GM12891 (cell line): Measurements from ENCODE around the gene PIP4K2A.

Experiments used
- DNase-seq: peaks from one replicate; pipeline ENCODE4 v3.0.0; 2011; ENCODE audit warnings: low spot score; ENCODE audit not compliant: insufficient read length
- FAIRE-seq: peaks from 2 replicates; lab custom pipeline; 2011; peaks lifted over from hg19 to GRCh38; lab: Jason Lieb, UNC
- PAX5 ChIP-seq: IDR thresholded peaks from 2 replicates; pipeline ENCODE4 v1.6.1; 2011; ENCODE audit warnings: low read length, moderate library complexity, mild to moderate bottlenecking; ENCODE audit not compliant: insufficient read depth, severe bottlenecking
- POLR2A ChIP-seq: IDR thresholded peaks from 2 replicates; pipeline ENCODE4 v1.6.1; 2011; ENCODE audit warnings: low read depth, low read length, control low read depth
- POLR2AphosphoS5 ChIP-seq: IDR thresholded peaks from 2 replicates; pipeline ENCODE4 v1.6.1; 2011; ENCODE audit warnings: low read depth, low read length, control low read depth
- POU2F2 ChIP-seq: IDR thresholded peaks from 2 replicates; pipeline ENCODE4 v1.6.1; 2011; ENCODE audit warnings: low read depth, mild to moderate bottlenecking, control low read depth, low read length, moderate library complexity
- SPI1 ChIP-seq: IDR thresholded peaks from 2 replicates; pipeline ENCODE4 v1.6.1; 2011; ENCODE audit warnings: low read depth, low read length, control low read depth
- TAF1 ChIP-seq: IDR thresholded peaks from 2 replicates; pipeline ENCODE4 v1.6.1; 2011; ENCODE audit warnings: low read depth, low read length, control low read depth

Gene PIP4K2A

DNA sequence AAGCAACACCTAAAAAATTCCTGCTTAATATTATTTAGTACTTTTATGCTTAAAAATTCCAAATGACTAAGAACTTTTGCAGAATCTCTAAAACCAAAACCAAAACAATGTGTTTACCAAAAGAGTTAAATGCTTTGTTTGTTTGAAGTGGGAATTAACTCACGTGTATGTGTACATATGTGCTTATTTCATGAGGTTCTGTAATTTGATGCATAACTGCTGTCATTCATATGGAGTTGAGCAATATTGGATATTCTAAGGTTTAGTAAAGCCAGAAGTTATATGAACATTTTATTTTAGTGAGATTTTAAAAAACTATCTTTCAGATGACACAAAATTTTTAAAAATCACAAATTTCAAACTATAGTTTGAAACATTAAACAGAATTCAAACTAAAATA is 157.1 kb downstream of the PIP4K2A start:
- DNase-seq (no peak), FAIRE-seq (no peak)
- no peak for TF ChIP-seq TAF1
- no peak for TF ChIP-seq POLR2AphosphoS5
- TF ChIP-seq POU2F2 = no peak
- TF ChIP-seq POLR2A = no peak
- TF ChIP-seq SPI1 = no peak
- no peak for TF ChIP-seq PAX5

DNA sequence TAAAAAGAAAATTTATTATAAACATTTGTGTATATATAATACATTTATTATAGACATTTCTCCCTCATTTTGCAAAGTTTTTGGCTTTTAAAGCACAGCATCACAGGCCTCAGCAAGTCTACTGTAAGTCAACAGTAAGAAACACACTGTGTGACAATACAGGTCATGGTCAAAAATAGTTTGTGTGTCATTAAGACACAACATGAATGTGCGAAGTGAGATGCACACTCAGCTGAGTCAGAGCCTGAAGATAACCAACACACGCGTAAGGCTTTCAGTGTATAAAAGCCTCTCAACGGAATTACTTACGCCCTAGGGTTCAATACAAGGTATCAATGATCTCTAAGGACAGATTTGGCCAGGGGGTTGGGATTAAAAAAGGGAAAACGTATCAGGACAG is 157.6 kb downstream of the PIP4K2A start:
- DNase-seq (no peak), FAIRE-seq (no peak)

DNA sequence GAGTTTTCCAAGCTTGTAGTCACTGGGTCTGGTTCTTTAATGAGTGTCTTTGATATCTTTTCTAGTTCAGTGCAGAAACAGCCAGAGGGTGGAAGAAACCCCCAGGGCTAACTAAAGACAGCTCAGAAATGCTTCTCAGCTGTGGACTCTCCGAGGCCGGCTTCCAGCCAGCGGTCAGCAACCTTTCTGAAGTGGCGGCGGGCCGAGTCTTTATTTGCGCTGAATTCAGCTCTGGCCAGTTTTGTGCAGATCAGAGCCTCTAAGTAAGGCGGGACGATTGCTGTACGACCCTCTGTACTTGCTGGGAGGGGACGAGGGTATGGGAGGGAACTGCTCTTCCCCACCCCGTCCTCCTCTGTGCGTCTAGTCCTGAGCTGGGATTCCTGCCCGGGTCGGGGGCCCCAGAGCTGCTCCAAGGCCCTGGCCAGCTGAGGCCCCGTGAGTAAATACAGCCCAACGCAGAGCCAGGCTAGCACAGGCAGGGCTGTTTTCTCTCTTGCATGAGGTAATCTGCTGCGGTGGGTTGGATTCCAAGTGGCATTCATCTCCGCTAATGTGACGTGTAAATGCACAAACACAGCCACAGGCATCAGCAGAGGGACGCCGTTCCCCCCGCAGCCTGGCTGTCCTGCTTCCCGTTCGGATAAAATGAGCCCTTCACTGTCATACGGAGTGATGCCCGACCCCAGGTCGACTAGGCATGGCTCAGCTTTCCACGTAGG is 159.8 kb downstream of the PIP4K2A start:
- DNase-seq = no peak
- FAIRE-seq = no peak
- no peak for TF ChIP-seq TAF1
- no peak for TF ChIP-seq SPI1
- TF ChIP-seq POLR2AphosphoS5 = no peak
- TF ChIP-seq POLR2A = no peak
- no peak for TF ChIP-seq POU2F2
- TF ChIP-seq PAX5 = no peak

More for the DNA sequence above, 157.6 kb downstream of the PIP4K2A start:
- TF ChIP-seq POU2F2 = no peak

DNA sequence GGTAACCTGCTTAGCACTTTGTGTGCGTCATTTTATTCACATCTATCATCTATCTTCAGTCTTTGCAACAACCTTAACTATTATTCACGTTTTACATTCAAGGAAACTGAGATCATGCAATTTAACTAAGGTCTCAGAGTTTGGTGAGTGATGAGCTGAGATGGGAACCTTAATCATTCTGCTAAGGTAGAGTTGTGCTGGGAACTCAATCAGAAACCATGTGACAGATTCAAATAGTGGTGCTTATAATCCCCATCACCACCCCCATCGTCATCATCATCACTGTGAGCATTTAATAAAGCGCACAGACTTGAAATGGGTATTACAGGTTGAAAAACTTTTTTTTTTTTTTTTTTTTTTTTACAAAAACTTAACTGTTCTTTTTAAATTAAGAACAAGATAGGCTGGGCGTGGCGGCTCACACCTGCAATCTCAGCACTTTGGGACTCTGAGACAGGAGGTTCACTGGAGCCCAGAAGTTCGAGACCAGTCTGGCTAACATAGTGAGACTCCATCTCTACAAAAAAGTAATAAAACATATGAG is 160.9 kb downstream of the PIP4K2A start:
- FAIRE-seq = no peak
- no peak for TF ChIP-seq POLR2AphosphoS5
- no peak for TF ChIP-seq SPI1
- no peak for TF ChIP-seq POU2F2
- no peak for TF ChIP-seq PAX5
- no peak for TF ChIP-seq POLR2A
- no peak for TF ChIP-seq TAF1
- DNase-seq = no peak

DNA sequence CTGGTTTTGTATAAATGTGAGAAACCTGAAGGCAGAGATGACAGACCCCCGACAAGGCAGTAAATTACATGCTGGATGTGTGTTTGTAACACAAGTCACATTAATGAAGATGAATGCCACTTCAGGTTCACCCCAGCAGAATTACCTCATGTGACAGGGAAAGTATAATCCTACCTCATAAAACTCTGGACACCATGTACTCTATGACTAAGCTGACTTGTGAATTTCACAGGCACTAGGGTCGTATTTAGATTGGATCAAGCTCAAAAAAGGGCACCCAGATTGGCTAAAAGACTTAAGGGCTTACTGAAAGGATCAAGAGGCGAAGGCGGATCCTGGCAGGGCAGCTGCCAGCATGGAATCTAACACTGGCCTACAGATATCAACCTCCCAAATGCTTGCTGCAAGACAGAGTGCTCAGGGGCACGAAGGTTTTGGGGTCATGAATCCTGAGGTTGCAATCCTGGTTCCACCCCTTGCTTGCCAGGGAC is 161.4 kb downstream of the PIP4K2A start:
- no peak for FAIRE-seq
- no peak for DNase-seq
- TF ChIP-seq POLR2AphosphoS5 (no peak), POU2F2 (no peak), PAX5 (no peak), TAF1 (no peak), SPI1 (no peak), POLR2A (no peak)

DNA sequence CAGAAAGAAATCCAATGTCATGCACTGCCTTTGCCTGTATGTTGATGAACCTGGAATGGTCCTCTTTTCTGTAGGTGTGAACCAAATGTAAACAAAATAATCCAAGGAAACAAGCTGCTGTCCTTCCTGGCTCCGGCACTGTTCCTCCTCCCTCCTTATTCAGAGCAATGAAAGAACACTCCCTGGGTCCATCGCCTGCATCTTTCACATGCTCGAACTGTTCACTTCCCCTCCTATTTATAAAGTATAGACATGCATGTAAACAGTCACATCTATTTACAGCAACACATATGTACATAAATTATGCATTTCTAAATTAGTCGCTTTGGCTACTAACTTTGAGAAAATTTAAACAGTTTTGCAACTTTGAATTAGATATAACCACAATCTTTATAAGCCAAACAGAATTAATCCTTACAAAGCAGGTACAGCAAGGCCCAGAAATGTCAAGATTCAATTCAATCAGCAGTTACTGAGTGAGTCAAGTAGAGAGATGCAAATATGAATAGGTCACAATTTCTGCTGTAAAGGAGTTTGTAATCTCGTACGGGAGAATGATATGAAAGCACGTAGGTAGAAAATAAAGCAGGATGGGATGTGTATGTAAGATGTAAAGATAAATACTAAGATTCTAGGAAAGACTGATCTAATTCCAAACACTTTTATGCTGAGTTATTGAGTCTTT is 162.6 kb downstream of the PIP4K2A start:
- no peak for TF ChIP-seq POLR2A
- no peak for TF ChIP-seq POU2F2
- TF ChIP-seq SPI1 = no peak
- TF ChIP-seq TAF1 = no peak
- TF ChIP-seq PAX5 = no peak
- TF ChIP-seq POLR2AphosphoS5 = no peak
- no peak for DNase-seq
- no peak for FAIRE-seq

DNA sequence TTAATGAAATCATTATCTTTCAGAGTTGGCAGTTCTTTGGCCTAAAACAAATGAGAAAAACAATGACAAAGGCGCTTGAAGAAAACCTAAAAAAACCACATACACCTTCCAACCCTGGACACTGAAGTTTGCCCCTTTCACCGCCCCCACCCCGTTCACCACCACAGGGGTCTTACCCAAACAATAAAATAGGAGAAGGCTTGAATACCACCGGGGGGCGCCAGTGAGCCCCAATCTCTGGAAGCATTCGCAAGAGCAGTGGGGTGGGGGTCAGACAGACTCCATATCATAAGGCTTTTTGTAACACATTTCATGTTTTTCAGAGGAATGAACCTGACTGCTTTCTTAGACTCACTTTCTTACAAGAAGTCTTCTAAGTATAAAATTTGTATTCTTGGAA is 163.6 kb downstream of the PIP4K2A start:
- FAIRE-seq (no peak), DNase-seq (no peak)
- TF ChIP-seq PAX5 = no peak
- no peak for TF ChIP-seq POU2F2

DNA sequence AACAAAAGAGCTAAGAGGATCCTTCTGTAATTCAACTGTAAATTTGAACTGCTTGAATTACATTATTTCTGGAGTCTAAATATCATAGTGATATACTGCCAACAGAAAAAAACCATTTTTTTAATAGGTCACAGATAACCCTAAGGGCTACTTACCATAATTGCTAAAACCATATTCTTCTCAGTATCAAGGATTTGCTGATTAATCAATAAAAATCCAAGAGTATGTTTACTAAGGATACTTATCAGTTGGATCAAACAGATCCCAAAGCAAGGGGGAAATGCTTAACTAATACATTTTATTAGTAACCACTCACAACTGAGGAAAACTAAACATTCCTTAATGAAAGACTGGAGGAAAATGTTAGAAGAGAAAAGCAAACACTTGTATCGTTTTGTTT is 166.0 kb downstream of the PIP4K2A start:
- DNase-seq (no peak), FAIRE-seq (no peak)
- no peak for TF ChIP-seq SPI1
- no peak for TF ChIP-seq PAX5
- TF ChIP-seq POLR2A = no peak
- TF ChIP-seq POLR2AphosphoS5 = no peak
- TF ChIP-seq POU2F2 = no peak
- no peak for TF ChIP-seq TAF1

DNA sequence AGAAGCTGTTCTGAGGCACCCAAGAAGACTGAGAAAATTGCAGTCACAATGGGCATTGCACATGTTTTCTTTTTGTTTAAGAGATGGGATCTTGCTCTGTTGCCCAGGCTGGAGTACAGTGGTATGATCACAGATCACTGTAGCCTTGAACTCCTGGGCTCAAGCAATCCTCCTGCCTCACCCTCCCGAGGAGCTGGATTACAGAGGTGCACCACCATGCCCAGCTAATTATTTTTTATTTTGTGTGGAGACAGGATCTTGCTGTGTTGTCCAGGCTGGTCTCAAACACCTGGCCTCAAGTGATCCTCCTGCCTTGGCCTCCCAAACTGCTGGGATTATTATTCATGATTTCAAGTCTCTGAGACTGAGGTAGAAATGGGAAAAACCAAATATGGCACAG is 168.7 kb downstream of the PIP4K2A start:
- DNase-seq (no peak), FAIRE-seq (no peak)
- TF ChIP-seq TAF1 = no peak

DNA sequence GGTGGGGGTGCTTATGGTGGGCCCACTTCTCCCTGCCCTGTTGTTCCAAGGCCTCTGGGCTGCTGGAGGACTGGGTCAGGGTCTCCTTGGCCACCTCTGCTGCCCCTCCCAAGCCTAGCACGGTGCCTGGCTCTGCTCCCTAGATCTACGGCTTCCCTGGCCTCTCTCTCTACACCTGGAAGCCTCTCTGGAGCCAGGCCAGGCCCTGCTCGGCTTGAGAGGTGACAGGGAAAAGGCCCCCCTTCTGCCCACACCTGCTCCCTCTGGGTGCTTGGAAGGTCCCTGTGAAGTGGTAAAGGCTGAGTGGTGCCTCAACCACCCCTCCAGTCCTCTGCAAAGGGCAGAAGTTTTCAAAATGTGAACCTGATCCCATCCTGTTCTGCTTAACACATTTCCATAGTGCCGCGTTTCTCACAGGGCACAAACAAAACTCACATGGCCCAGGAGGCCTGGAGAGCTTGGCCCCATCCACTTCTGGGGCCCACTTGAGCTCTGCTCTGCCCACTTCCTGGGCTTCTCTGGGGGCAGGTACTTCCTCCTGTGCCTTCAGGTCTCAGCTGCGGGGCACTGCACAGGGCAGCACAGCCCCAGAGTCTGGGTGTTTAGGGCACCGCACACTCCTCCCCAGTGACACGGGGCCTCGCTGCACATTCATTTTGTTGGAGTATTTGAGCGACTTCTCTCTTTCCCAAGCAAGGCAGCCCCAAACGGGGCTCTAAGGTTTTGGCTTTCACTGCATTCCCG is 169.9 kb downstream of the PIP4K2A start:
- TF ChIP-seq PAX5 = no peak
- no peak for TF ChIP-seq TAF1
- no peak for TF ChIP-seq POLR2A
- TF ChIP-seq POLR2AphosphoS5 = no peak
- no peak for TF ChIP-seq POU2F2
- TF ChIP-seq SPI1 = no peak
- FAIRE-seq = no peak
- no peak for DNase-seq

DNA sequence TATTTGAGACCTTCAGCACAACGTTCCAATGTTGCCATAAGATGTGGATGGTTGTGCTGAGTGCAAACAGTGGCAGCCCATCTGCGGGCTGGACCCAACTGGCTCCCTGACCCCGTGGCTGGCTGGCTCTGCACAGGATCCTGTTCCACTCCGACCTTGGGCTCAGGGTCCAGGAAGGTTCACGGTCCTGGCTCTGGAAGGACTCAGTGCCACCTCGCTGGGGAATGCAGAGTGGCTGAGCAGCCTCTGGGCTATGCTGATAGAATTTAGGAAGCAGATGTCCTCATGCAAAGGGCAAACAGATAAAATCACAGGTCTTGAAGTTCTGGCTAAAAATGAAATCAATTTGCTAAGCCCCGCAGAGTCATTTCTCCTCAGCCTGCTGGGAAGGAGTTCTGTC is 171.6 kb downstream of the PIP4K2A start:
- no peak for FAIRE-seq
- no peak for DNase-seq
- no peak for TF ChIP-seq SPI1
- TF ChIP-seq PAX5 = no peak
- TF ChIP-seq POU2F2 = no peak
- no peak for TF ChIP-seq POLR2AphosphoS5
- no peak for TF ChIP-seq TAF1
- TF ChIP-seq POLR2A = no peak
